ENCODE measurements around the gene UGT2A1.

DNA sequence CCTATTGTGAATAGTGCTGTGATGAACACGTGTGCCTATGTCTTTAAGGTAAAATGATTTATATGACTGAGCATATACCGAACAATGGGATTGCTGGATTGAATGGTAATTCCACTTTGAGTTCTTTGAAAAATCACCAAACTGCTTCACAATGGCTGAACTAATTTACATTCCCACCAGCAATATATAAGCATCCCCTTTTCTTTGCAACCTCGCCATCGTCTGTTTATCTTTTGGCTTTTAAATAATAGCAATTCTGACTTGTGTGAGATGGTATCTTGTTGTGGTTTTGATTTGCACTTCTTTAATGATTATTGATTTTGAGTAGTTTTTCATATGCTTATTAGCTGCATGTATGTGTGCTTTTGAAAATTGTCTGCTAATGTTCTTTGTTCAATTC is 31.8 kb upstream of the UGT2A1 start:
- TF ChIP-seq POLR2A (IDR thresholded peaks at IDR 0.05) = no peak
- TF ChIP-seq, protein P1, sequence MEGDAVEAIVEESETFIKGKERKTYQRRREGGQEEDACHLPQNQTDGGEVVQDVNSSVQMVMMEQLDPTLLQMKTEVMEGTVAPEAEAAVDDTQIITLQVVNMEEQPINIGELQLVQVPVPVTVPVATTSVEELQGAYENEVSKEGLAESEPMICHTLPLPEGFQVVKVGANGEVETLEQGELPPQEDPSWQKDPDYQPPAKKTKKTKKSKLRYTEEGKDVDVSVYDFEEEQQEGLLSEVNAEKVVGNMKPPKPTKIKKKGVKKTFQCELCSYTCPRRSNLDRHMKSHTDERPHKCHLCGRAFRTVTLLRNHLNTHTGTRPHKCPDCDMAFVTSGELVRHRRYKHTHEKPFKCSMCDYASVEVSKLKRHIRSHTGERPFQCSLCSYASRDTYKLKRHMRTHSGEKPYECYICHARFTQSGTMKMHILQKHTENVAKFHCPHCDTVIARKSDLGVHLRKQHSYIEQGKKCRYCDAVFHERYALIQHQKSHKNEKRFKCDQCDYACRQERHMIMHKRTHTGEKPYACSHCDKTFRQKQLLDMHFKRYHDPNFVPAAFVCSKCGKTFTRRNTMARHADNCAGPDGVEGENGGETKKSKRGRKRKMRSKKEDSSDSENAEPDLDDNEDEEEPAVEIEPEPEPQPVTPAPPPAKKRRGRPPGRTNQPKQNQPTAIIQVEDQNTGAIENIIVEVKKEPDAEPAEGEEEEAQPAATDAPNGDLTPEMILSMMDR (IDR thresholded peaks at IDR 0.05) = no peak
